Neural cell (in vitro differentiated cells): ENCODE measurements around the gene ZNHIT2. TPM values are rescaled to one million over a fixed set of nuclear protein-coding genes. Genes with fewer than 3 reads are reported as not detected.
A peak's percentile ranks its signal among the peaks of the same experiment; 100 is the strongest.

Experiments used
- H2AFZ ChIP-seq: fragments of 200-600, 300-800 bp; sonication (generic), shearing (Covaris generic); 2 replicates; pipeline ENCODE4 v1.6.0; 2014; ENCODE audit warnings: low read depth, mild to moderate bottlenecking, antibody characterized with exemption, low read length, moderate library complexity
- H3F3A ChIP-seq: fragments of 200-600 bp; shearing (Covaris generic); 2 replicates; pipeline ENCODE4 v1.6.1; 2016; ENCODE audit warnings: mild to moderate bottlenecking, moderate library complexity, mixed read lengths, antibody characterized with exemption, low read length; ENCODE audit not compliant: insufficient read depth, poor library complexity, severe bottlenecking
- H3K27ac ChIP-seq: fragments of 200-600, 300-800 bp; sonication (generic), shearing (Covaris generic); 2 replicates; pipeline ENCODE4 v1.5.1; 2014; ENCODE audit warnings: mild to moderate bottlenecking, low read length, moderate library complexity
- H3K27me3 ChIP-seq: fragments of 300-800, 200-600 bp; sonication (generic), shearing (Covaris generic); 2 replicates; pipeline ENCODE4 v1.6.0; 2014; ENCODE audit warnings: mild to moderate bottlenecking, low read depth, low read length, moderate library complexity; ENCODE audit not compliant: insufficient read depth
- H3K36me3 ChIP-seq: fragments of 300-800, 200-600 bp; sonication (generic), shearing (Covaris generic); 2 replicates; pipeline ENCODE4 v1.5.1; 2014; ENCODE audit warnings: mild to moderate bottlenecking, antibody characterized with exemption, low read length, moderate library complexity; ENCODE audit not compliant: insufficient read depth
- H3K4me2 ChIP-seq: fragments of 300-800, 200-600 bp; sonication (generic), shearing (Covaris generic); 2 replicates; pipeline ENCODE4 v1.6.0; 2014; ENCODE audit warnings: mild to moderate bottlenecking, low read length
- H3K4me3 ChIP-seq: fragments of 300-800, 200-600 bp; sonication (generic), shearing (Covaris generic); 2 replicates; pipeline ENCODE4 v1.5.1; 2014; ENCODE audit warnings: mild to moderate bottlenecking, low read length, moderate library complexity
- H3K79me2 ChIP-seq: fragments of 200-600 bp; shearing (Covaris generic); replicated peaks from 2 replicates; pipeline ENCODE4 v1.6.0; 2014; ENCODE audit warnings: mild to moderate bottlenecking, low read length, moderate library complexity; ENCODE audit not compliant: insufficient read depth
- H3K9ac ChIP-seq: fragments of 300-800, 200-600 bp; sonication (generic), shearing (Covaris generic); 2 replicates; pipeline ENCODE4 v1.6.1; 2016; ENCODE audit warnings: mild to moderate bottlenecking, low read length, mixed read lengths
- H3K9me2 ChIP-seq: fragments of 200-600 bp; shearing (Covaris generic); 2 replicates; pipeline ENCODE4 v1.6.1; 2016; ENCODE audit warnings: mild to moderate bottlenecking, low read length, mixed read lengths; ENCODE audit not compliant: insufficient read depth
- H3K9me3 ChIP-seq: fragments of 200-600, 300-800 bp; sonication (generic), shearing (Covaris generic); 2 replicates; pipeline ENCODE4 v1.6.1; 2016; ENCODE audit warnings: mild to moderate bottlenecking, mixed run types, low read length, moderate library complexity, mixed read lengths
- H4K20me1 ChIP-seq: fragments of 200-600 bp; shearing (Covaris generic); 2 replicates; pipeline ENCODE4 v1.6.1; 2016; ENCODE audit warnings: mild to moderate bottlenecking, mixed run types; ENCODE audit not compliant: insufficient read depth
- EP300 ChIP-seq: fragments of 450-650 bp; conservative IDR thresholded peaks from 2 replicates; pipeline ENCODE4 v1.6.1; 2014; ENCODE audit warnings: antibody characterized with exemption, mild to moderate bottlenecking, moderate library complexity; ENCODE audit not compliant: poor library complexity, severe bottlenecking
- EZH2 ChIP-seq: fragments of 200-600, 300-800 bp; shearing (Covaris generic), sonication (generic); IDR thresholded peaks from 2 replicates; pipeline ENCODE4 v1.6.1; 2014; ENCODE audit warnings: antibody characterized with exemption, low read length, borderline replicate concordance, mild to moderate bottlenecking; ENCODE audit not compliant: insufficient read depth, poor library complexity, severe bottlenecking
- MXI1 ChIP-seq: fragments of 450-650 bp; conservative IDR thresholded peaks from 2 replicates; pipeline ENCODE4 v1.6.1; 2014; ENCODE audit warnings: antibody characterized with exemption, mild to moderate bottlenecking; ENCODE audit not compliant: poor library complexity, severe bottlenecking
- POLR2AphosphoS5 ChIP-seq: IDR thresholded peaks from 2 replicates; pipeline ENCODE4 v1.6.1; 2012
- RAD21 ChIP-seq: fragments of 450-650 bp; conservative IDR thresholded peaks from 2 replicates; pipeline ENCODE4 v1.6.1; 2014; ENCODE audit warnings: antibody characterized with exemption, mild to moderate bottlenecking, moderate library complexity
- SMC3 ChIP-seq: fragments of 450-650 bp; conservative IDR thresholded peaks from 2 replicates; pipeline ENCODE4 v1.6.1; 2014; ENCODE audit warnings: antibody characterized with exemption, mild to moderate bottlenecking, moderate library complexity; ENCODE audit not compliant: poor library complexity
- TAF1 ChIP-seq: IDR thresholded peaks from 2 replicates; pipeline ENCODE4 v1.6.1; 2012; ENCODE audit warnings: low read depth
- polyA plus RNA-seq: library from polyadenylated mRNA; depleted of rRNA; stranded (reverse); fragments of >200 nt; gene quantifications from 2 replicates; pipeline ENCODE4 v1.2.3, GENCODE V29; 2014
- TF ChIP-seq, protein P1 (sequence below): fragments of 450-650 bp; IDR thresholded peaks from 2 replicates; pipeline ENCODE4 v1.5.1; 2014; ENCODE audit warnings: antibody characterized with exemption, mild to moderate bottlenecking, moderate library complexity; ENCODE audit not compliant: poor library complexity, severe bottlenecking
- TF ChIP-seq, protein P2 (sequence below): IDR thresholded peaks from 2 replicates; pipeline ENCODE4 v1.6.1; 2012; ENCODE audit warnings: borderline replicate concordance

ZNHIT2 gene
- polyA plus RNA-seq, 1 donor from 2014 or later: 7.0 TPM

DNA sequence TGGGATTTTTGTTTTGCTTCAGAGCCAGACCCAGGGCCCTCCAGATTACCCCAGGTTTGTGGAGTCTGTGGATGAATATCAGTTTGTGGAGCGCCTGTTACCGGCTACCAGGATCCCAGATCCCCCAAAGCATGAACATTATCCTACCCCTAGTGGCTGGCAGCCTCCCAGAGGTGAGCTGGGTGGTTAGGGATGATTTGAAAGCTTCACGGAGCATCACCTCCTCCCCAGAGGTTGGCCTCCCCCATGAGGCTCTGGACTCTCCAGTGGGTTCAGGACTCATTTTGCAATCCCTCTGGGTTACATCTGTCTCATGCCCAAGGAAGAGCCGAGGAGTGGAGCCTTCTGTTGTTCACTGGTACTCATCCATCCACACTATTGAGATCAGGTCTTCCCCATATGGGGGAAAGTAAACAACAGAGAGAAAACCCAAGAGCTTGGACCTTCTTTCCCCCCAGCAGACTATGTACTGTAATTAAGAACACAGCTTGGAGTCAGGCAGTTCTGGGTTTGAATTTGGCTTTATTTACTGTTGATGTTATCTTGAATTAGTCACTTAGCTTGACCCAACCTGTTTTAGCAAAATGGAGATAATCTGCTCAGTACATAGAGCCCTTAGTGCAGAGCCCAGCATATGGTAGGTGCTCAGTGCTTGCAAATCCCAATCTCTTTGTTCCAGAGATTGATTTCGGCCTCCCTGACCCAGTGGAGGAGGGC, 7.1 kb upstream of the ZNHIT2 start:
- H2AFZ ChIP-seq: no peak overlapping the region
- no peaks in the 10 kb centered on the region for H3K27me3 ChIP-seq
- H3F3A ChIP-seq: no peaks in the 10 kb centered on the region
- H3K79me2 ChIP-seq: peaks cover 31% of the 10 kb centered on the region
- H3K36me3 ChIP-seq: peaks cover 10% of the 10 kb centered on the region
- no peak overlapping the region for H3K27ac ChIP-seq
- H3K4me2 ChIP-seq: no peak overlapping the region
- no peak overlapping the region for H3K4me3 ChIP-seq
- no peaks in the 10 kb centered on the region for H3K9me2 ChIP-seq
- H3K9ac ChIP-seq: no peak overlapping the region
- no peaks in the 10 kb centered on the region for H4K20me1 ChIP-seq
- H3K9me3 ChIP-seq: no peaks in the 10 kb centered on the region
- TF ChIP-seq SMC3 (no peak), POLR2AphosphoS5 (no peak), EZH2 (no peak), TAF1 (no peak), RAD21 (no peak), EP300 (no peak), MXI1 (no peak)
- TF ChIP-seq, protein P1, sequence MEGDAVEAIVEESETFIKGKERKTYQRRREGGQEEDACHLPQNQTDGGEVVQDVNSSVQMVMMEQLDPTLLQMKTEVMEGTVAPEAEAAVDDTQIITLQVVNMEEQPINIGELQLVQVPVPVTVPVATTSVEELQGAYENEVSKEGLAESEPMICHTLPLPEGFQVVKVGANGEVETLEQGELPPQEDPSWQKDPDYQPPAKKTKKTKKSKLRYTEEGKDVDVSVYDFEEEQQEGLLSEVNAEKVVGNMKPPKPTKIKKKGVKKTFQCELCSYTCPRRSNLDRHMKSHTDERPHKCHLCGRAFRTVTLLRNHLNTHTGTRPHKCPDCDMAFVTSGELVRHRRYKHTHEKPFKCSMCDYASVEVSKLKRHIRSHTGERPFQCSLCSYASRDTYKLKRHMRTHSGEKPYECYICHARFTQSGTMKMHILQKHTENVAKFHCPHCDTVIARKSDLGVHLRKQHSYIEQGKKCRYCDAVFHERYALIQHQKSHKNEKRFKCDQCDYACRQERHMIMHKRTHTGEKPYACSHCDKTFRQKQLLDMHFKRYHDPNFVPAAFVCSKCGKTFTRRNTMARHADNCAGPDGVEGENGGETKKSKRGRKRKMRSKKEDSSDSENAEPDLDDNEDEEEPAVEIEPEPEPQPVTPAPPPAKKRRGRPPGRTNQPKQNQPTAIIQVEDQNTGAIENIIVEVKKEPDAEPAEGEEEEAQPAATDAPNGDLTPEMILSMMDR: no peak
- TF ChIP-seq, protein P2, sequence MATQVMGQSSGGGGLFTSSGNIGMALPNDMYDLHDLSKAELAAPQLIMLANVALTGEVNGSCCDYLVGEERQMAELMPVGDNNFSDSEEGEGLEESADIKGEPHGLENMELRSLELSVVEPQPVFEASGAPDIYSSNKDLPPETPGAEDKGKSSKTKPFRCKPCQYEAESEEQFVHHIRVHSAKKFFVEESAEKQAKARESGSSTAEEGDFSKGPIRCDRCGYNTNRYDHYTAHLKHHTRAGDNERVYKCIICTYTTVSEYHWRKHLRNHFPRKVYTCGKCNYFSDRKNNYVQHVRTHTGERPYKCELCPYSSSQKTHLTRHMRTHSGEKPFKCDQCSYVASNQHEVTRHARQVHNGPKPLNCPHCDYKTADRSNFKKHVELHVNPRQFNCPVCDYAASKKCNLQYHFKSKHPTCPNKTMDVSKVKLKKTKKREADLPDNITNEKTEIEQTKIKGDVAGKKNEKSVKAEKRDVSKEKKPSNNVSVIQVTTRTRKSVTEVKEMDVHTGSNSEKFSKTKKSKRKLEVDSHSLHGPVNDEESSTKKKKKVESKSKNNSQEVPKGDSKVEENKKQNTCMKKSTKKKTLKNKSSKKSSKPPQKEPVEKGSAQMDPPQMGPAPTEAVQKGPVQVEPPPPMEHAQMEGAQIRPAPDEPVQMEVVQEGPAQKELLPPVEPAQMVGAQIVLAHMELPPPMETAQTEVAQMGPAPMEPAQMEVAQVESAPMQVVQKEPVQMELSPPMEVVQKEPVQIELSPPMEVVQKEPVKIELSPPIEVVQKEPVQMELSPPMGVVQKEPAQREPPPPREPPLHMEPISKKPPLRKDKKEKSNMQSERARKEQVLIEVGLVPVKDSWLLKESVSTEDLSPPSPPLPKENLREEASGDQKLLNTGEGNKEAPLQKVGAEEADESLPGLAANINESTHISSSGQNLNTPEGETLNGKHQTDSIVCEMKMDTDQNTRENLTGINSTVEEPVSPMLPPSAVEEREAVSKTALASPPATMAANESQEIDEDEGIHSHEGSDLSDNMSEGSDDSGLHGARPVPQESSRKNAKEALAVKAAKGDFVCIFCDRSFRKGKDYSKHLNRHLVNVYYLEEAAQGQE: no peak

DNA sequence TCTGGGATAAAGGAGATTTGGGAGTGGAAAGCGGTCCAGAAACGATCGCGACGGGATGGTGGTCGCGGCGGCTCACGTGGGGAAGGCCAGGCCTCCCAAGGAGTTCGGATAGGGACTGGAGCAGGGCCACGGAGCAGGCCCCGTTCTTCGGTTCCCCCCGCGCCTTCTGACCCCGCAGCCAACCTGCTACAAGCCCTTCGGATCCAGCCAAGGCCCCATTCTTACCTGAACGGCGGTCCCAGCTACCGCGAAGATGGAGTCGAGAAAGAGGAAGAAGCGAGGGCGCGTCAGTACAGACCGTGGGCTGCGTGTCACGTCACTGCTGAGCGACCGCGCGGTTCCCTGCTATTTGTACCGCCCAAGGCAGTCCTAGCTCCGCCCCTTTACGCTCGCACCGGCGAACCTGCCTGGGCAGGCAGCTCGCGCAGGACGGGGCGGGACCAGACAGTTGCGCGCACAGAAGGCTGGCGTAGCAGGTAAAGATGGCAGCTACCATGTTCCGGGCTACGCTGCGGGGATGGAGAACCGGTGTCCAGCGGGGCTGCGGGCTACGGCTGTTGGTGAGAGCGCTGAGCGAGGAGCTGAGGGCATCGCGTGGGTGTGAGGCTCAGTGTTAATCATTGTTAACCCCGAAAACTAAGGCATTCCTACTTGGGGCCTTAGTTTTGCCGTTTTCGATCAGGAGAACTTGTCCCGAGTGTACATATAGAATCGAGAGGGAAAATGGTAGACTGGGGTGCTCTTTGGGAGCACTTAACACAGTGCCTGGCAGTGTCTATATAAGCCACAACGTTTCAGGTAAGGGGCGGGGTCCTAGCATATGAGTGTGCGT, 4.6 kb upstream of the ZNHIT2 start, which contains the start of the genes FAU and MRPL49:
TSS of gene FAU (minus strand) at position 270 of the 832 bp plus-strand sequence. CDS start 321 bp downstream, outside the sequence.
TSS of gene MRPL49 (plus strand) at position 457 of the 832 bp plus-strand sequence. CDS start at position 483, 26 bp downstream.
- H3K79me2 ChIP-seq: peaks cover 31% of the 10 kb centered on the region
- no peaks in the 10 kb centered on the region for H3K27me3 ChIP-seq
- H2AFZ ChIP-seq: peak within 1 kb of the TSS; percentile 47
- H4K20me1 ChIP-seq: no peaks in the 10 kb centered on the region
- peak within 1 kb of the TSS; percentile 98 for H3K4me2 ChIP-seq
- H3K9me2 ChIP-seq: no peaks in the 10 kb centered on the region
- H3K36me3 ChIP-seq: peaks cover 10% of the 10 kb centered on the region
- H3K4me3 ChIP-seq: peak within 1 kb of the TSS; percentile 73
- no peaks in the 10 kb centered on the region for H3K9me3 ChIP-seq
- H3K27ac ChIP-seq: peak within 1 kb of the TSS; percentile 91
- H3K9ac ChIP-seq: peak within 1 kb of the TSS; percentile 97
- TF ChIP-seq TAF1 (peak; percentile 88), MXI1 (peak; percentile 93), RAD21 (no peak), EZH2 (no peak), SMC3 (peak; percentile 32), POLR2AphosphoS5 (peak; percentile 96), EP300 (peak; percentile 54)
- TF ChIP-seq, protein P1: no peak
- TF ChIP-seq, protein P2: peak; percentile 86
- H3F3A ChIP-seq: no peaks in the 10 kb centered on the region
